Nephron (organoid): ENCODE measurements around the gene SMPD3.

Source experiments
- H3K27ac Mint-ChIP-seq, 3 experiments: 2 replicates each; pipeline ENCODE4 v1.8.0; 2020; ENCODE audit warnings: mixed read lengths in 3 of 3, mild to moderate bottlenecking in 2 of 3, moderate library complexity in 1 of 3
- H3K27me3 Mint-ChIP-seq: 2 replicates; pipeline ENCODE4 v1.8.0; 2021; ENCODE audit warnings: low read depth, mild to moderate bottlenecking, moderate library complexity, mixed read lengths
- H3K36me3 Mint-ChIP-seq: 2 replicates; pipeline ENCODE4 v1.8.0; 2020; ENCODE audit warnings: low read depth, mixed read lengths
- H3K4me1 Mint-ChIP-seq: 2 replicates; pipeline ENCODE4 v1.8.0; 2020; ENCODE audit warnings: mixed read lengths
- H3K4me3 Mint-ChIP-seq, 3 experiments: 2 replicates each; pipeline ENCODE4 v1.8.0; 2020; ENCODE audit warnings: mild to moderate bottlenecking in 3 of 3, mixed read lengths in 3 of 3, moderate library complexity in 2 of 3
- H3K9me3 Mint-ChIP-seq: 2 replicates; pipeline ENCODE4 v1.8.0; 2020; ENCODE audit warnings: mixed read lengths
- CTCF ChIP-seq, 3 experiments: fragments of 200-600 bp; sonication (generic); IDR thresholded peaks; one replicate each; pipeline ENCODE4 v1.5.0; 2021; ENCODE audit warnings: antibody characterized with exemption in 3 of 3; ENCODE audit not compliant: unreplicated experiment in 3 of 3

SMPD3 gene

GRCh38 chr16:68346892-68347480 lies 101.3 kb downstream of the SMPD3 start:
- no peak for TF ChIP-seq CTCF (IDR thresholded peaks at IDR 0.05; ENCODE audit: unreplicated experiment in 3 of 3)
- H3K27me3 Mint-ChIP-seq: no peaks in the 10 kb centered on the region

GRCh38 chr16:68345958-68346635 lies 102.2 kb downstream of the SMPD3 start:
- Mint-ChIP-seq H3K36me3 (peaks cover 64% of the 10 kb centered on the region), H3K9me3 (no peaks in the 10 kb centered on the region), H3K27ac (no peak overlapping the region), H3K4me1 (peaks cover 8% of the 10 kb centered on the region), H3K4me3 (no peak overlapping the region), H3K27me3 (no peaks in the 10 kb centered on the region)
- no peak for TF ChIP-seq CTCF (IDR thresholded peaks at IDR 0.05; ENCODE audit: unreplicated experiment in 3 of 3)

More at GRCh38 chr16:68346892-68347480, 101.3 kb downstream of the SMPD3 start:
- no peaks in the 10 kb centered on the region for H3K9me3 Mint-ChIP-seq
- H3K27ac Mint-ChIP-seq: no peak overlapping the region
- H3K36me3 Mint-ChIP-seq: peaks cover 67% of the 10 kb centered on the region
- peaks cover 8% of the 10 kb centered on the region for H3K4me1 Mint-ChIP-seq
- no peak overlapping the region for H3K4me3 Mint-ChIP-seq

- H3K4me1 Mint-ChIP-seq: peaks cover 15% of the 10 kb centered on the region
- H3K27ac Mint-ChIP-seq: no peak overlapping the region
- no peaks in the 10 kb centered on the region for H3K9me3 Mint-ChIP-seq
- no peak for TF ChIP-seq CTCF (IDR thresholded peaks at IDR 0.05; ENCODE audit: unreplicated experiment in 3 of 3)
- H3K4me3 Mint-ChIP-seq: no peak overlapping the region
- peaks cover 66% of the 10 kb centered on the region for H3K36me3 Mint-ChIP-seq
- H3K27me3 Mint-ChIP-seq: no peaks in the 10 kb centered on the region
These were observed 102.9 kb downstream of the SMPD3 start for GRCh38 chr16:68345351-68345810.

- Mint-ChIP-seq H3K4me3 (no peak overlapping the region), H3K4me1 (peaks cover 15% of the 10 kb centered on the region), H3K27ac (no peak overlapping the region), H3K9me3 (no peaks in the 10 kb centered on the region), H3K27me3 (no peaks in the 10 kb centered on the region), H3K36me3 (peaks cover 70% of the 10 kb centered on the region)
- TF ChIP-seq CTCF (IDR thresholded peaks at IDR 0.05; ENCODE audit: unreplicated experiment in 3 of 3): no peak
These were observed 104.1 kb downstream of the SMPD3 start for GRCh38 chr16:68344252-68344651.

GRCh38 chr16:68343137-68343536 lies 105.2 kb downstream of the SMPD3 start:
- peaks cover 68% of the 10 kb centered on the region for H3K36me3 Mint-ChIP-seq
- H3K4me3 Mint-ChIP-seq: no peak overlapping the region
- no peaks in the 10 kb centered on the region for H3K27me3 Mint-ChIP-seq
- no peaks in the 10 kb centered on the region for H3K9me3 Mint-ChIP-seq
- no peak overlapping the region for H3K27ac Mint-ChIP-seq
- no peak for TF ChIP-seq CTCF (IDR thresholded peaks at IDR 0.05; ENCODE audit: unreplicated experiment in 3 of 3)
- peaks cover 15% of the 10 kb centered on the region for H3K4me1 Mint-ChIP-seq

GRCh38 chr16:68342620-68343019 lies 105.7 kb downstream of the SMPD3 start:
- Mint-ChIP-seq H3K27ac (no peak overlapping the region), H3K4me3 (no peak overlapping the region), H3K9me3 (no peaks in the 10 kb centered on the region), H3K4me1 (peaks cover 15% of the 10 kb centered on the region), H3K36me3 (peaks cover 68% of the 10 kb centered on the region), H3K27me3 (no peaks in the 10 kb centered on the region)
- TF ChIP-seq CTCF (IDR thresholded peaks at IDR 0.05; ENCODE audit: unreplicated experiment in 3 of 3): no peak
